K562 (cell line): ENCODE data around the gene NELFE. TPM values are rescaled to one million over a fixed set of nuclear protein-coding genes. Genes with fewer than 3 reads are reported as not detected.

Source experiments
- BDP1 ChIP-seq: IDR thresholded peaks from 3 replicates; pipeline ENCODE4 v1.6.1; 2011; ENCODE audit not compliant: insufficient read length, insufficient read depth
- BRCA1 ChIP-seq, 2 experiments: fragments of 450-650 bp in 1 of 2; sonication (generic) in 1 of 2; formaldehyde crosslinking in 1 of 2; IDR thresholded peaks; 2 replicates each; pipeline versions ENCODE4 v1.5.0 to v1.6.1; 2017 to 2020; ENCODE audit warnings: mild to moderate bottlenecking in 1 of 2, missing genetic modification reagents in 1 of 2
- CSDE1 ChIP-seq, 2 experiments: fragments of 450-650 bp; IDR thresholded peaks; 2 replicates each; pipeline ENCODE4 v1.6.1; 2016; ENCODE audit warnings: mild to moderate bottlenecking in 1 of 2
- CXXC5 ChIP-seq: fragments of 250-450 bp; sonication (Bioruptor Pico); IDR thresholded peaks from 2 replicates; pipeline ENCODE4 v1.8.0; 2022; ENCODE audit warnings: inconsistent platforms, mild to moderate bottlenecking, moderate library complexity
- DMBX1 ChIP-seq: fragments of 250-450 bp; sonication (Bioruptor Pico); IDR thresholded peaks from 2 replicates; pipeline ENCODE4 v1.8.0; 2022; ENCODE audit warnings: inconsistent platforms, mild to moderate bottlenecking, moderate library complexity, borderline replicate concordance
- E2F4 ChIP-seq: sonication (generic); formaldehyde crosslinking; IDR thresholded peaks from 2 replicates; pipeline ENCODE4 v1.8.0; 2022; ENCODE audit warnings: mild to moderate bottlenecking, low read depth, missing genetic modification reagents
- HNRNPL ChIP-seq: fragments of 200-400 bp; formaldehyde crosslinking; IDR thresholded peaks from 2 replicates; pipeline ENCODE4 v1.6.1; 2017; ENCODE audit warnings: low read depth, mild to moderate bottlenecking, low read length
- HOMEZ ChIP-seq: fragments of 250-450 bp; sonication (Bioruptor Pico); IDR thresholded peaks from 2 replicates; pipeline ENCODE4 v1.4.0; 2020; ENCODE audit warnings: mild to moderate bottlenecking, moderate library complexity
- KDM4B ChIP-seq, 2 experiments: fragments of 450-650 bp in 1 of 2; sonication (generic) in 1 of 2; IDR thresholded peaks; 2 replicates each; pipeline ENCODE4 v1.6.1; 2016 to 2017; ENCODE audit warnings: borderline replicate concordance in 2 of 2, antibody characterized with exemption in 1 of 2, low read depth in 1 of 2, mild to moderate bottlenecking in 1 of 2
- KHSRP ChIP-seq: fragments of 450-650 bp; IDR thresholded peaks from 2 replicates; pipeline ENCODE4 v1.6.1; 2017
- LARP7 ChIP-seq: fragments of 450-650 bp; IDR thresholded peaks from 2 replicates; pipeline ENCODE4 v1.6.1; 2016
- NRF1 ChIP-seq, 2 experiments: fragments of 450-650 bp; IDR thresholded peaks in 1 of 2; conservative IDR thresholded peaks in 1 of 2; 2 replicates each; pipeline ENCODE4 v1.6.1; 2014; ENCODE audit warnings: mild to moderate bottlenecking in 2 of 2
- NUFIP1 ChIP-seq: fragments of 450-650 bp; IDR thresholded peaks from 2 replicates; pipeline ENCODE4 v1.6.1; 2018; ENCODE audit not compliant: partially characterized antibody
- POLR3A ChIP-seq: IDR thresholded peaks from 2 replicates; pipeline ENCODE4 v1.6.1; 2011; ENCODE audit warnings: borderline replicate concordance, mild to moderate bottlenecking, moderate library complexity; ENCODE audit not compliant: insufficient read length, insufficient read depth; ENCODE audit errors: extremely low read depth
- RBFOX2 ChIP-seq: fragments of 200-400 bp; formaldehyde crosslinking; IDR thresholded peaks from 2 replicates; pipeline ENCODE4 v1.6.1; 2017; ENCODE audit warnings: low read depth, mild to moderate bottlenecking, low read length, moderate library complexity
- RHOXF2B ChIP-seq: fragments of 250-450 bp; sonication (Bioruptor Pico); conservative IDR thresholded peaks from 2 replicates; pipeline ENCODE4 v1.5.1; 2021
- SMAD3 ChIP-seq: fragments of 450-650 bp; formaldehyde crosslinking; conservative IDR thresholded peaks from 2 replicates; pipeline ENCODE4 v1.4.0; 2020; ENCODE audit warnings: mild to moderate bottlenecking
- SRSF1 ChIP-seq: fragments of 200-400 bp; formaldehyde crosslinking; IDR thresholded peaks from 2 replicates; pipeline ENCODE4 v1.6.1; 2017; ENCODE audit warnings: mild to moderate bottlenecking, low read depth, low read length, moderate library complexity
- TOE1 ChIP-seq, 2 experiments: fragments of 450-650 bp in 1 of 2; sonication (generic) in 1 of 2; formaldehyde crosslinking in 1 of 2; IDR thresholded peaks; 2 replicates each; pipeline versions ENCODE4 v1.7.1 to v1.8.0; 2016 to 2022; ENCODE audit warnings: borderline replicate concordance in 2 of 2, mild to moderate bottlenecking in 2 of 2, antibody characterized with exemption in 1 of 2, inconsistent platforms in 1 of 2, low read depth in 1 of 2, missing genetic modification reagents in 1 of 2, moderate library complexity in 1 of 2
- U2AF1 ChIP-seq: fragments of 200-400 bp; formaldehyde crosslinking; optimal IDR thresholded peaks from 2 replicates; pipeline ENCODE3; 2017; ENCODE audit warnings: mild to moderate bottlenecking, low read depth, low read length, moderate library complexity
- ZBED1 ChIP-seq: IDR thresholded peaks from 2 replicates; pipeline ENCODE4 v1.6.1; 2014
- ZNF24 ChIP-seq: fragments of 450-650 bp; IDR thresholded peaks from 2 replicates; pipeline ENCODE4 v1.6.1; 2016
- ZNF507 ChIP-seq: conservative IDR thresholded peaks from 2 replicates; pipeline ENCODE4 v1.6.1; 2017; ENCODE audit warnings: missing genetic modification characterization, missing compliant biosample characterization
- ZNF778 ChIP-seq: fragments of 450-650 bp; formaldehyde crosslinking; IDR thresholded peaks from 2 replicates; pipeline ENCODE4 v1.4.0; 2020; ENCODE audit warnings: mild to moderate bottlenecking, moderate library complexity
- polyA plus RNA-seq, 8 experiments: library from polyadenylated mRNA; depleted of rRNA in 4 of 8; stranded (reverse) in 5 of 8; unstranded in 3 of 8; fragments of >200 nt; fragmentation: Nextera tagmentation in 2 of 8; fragmentation: Illumina TruSeq in 1 of 8; extraction: Ambion mirVana in 2 of 8; extraction: Trizol in 1 of 8; gene quantifications; 2 replicates each; pipeline versions ENCODE4 v1.2.1 to v1.2.3, GENCODE V29; 2011 to 2014; ENCODE audit warnings: inconsistent platforms in 1 of 8, missing spikeins in 1 of 8
- total RNA-seq, 7 experiments: library from RNA; depleted of rRNA in 6 of 7; stranded (reverse); fragments of >200 nt in 6 of 7; fragmentation: Illumina TruSeq in 2 of 7; extraction: Trizol in 2 of 7; gene quantifications; 2 replicates each; pipeline versions ENCODE4 v1.2.1 to v1.2.3, GENCODE V29; 2011 to 2021; ENCODE audit warnings: low replicate concordance in 1 of 7
- TF ChIP-seq, protein P1 (sequence below): sonication (generic); formaldehyde crosslinking; IDR thresholded peaks from 2 replicates; pipeline ENCODE4 v1.8.1; 2022; ENCODE audit warnings: missing genetic modification reagents

Gene NELFE
- total and polyA plus RNA-seq, 9 of the 15 experiments (the other 6 are each of a cell fraction or from before 2014, with no cell fraction given): 15.2 to 157 (median 91.5) TPM

GRCh38 chr6:31958741-31959739, at the start of gene NELFE, which contains the start of gene SKIC2 (continued):
- TF ChIP-seq BDP1 (no peak), RHOXF2B (CRISPR knock-in tag) (peak; percentile 65; the same call in 1 of the 2 replicates), HNRNPL (no peak), BRCA1 (IDR thresholded peaks at IDR 0.05) (no peak), BRCA1 (CRISPR knock-in tag; IDR thresholded peaks at IDR 0.05) (no peak), U2AF1 (no peak), HOMEZ (CRISPR knock-in tag) (peak; percentile 90), SRSF1 (no peak), TOE1 (IDR thresholded peaks at IDR 0.05; ENCODE audit: borderline replicate concordance) (peak; percentile 83; the same call in 1 of the 2 replicates), TOE1 (CRISPR knock-in tag; IDR thresholded peaks at IDR 0.05; ENCODE audit: borderline replicate concordance, low read depth) (no peak), DMBX1 (CRISPR knock-in tag) (peak; percentile 95), NUFIP1 (peak; percentile 61), KDM4B (IDR thresholded peaks at IDR 0.05; ENCODE audit: borderline replicate concordance in 2 of 2, low read depth in 1 of 2) (peak in 1 of 2 experiments; percentile 94; a peak in 1 of 4 replicates), CXXC5 (CRISPR knock-in tag) (peak; percentile 100), ZNF24 (no peak), E2F4 (CRISPR knock-in tag) (no peak), POLR3A (no peak), CSDE1 (IDR thresholded peaks at IDR 0.05) (peak in 1 of 2 experiments; percentile 91; a peak in 2 of 4 replicates), RBFOX2 (peak; percentile 86), NRF1 (conservative IDR thresholded peaks at IDR 0.05 in 1 of 2, IDR thresholded peaks at IDR 0.05 in 1 of 2) (peak; percentile 80 to 82), KHSRP (peak; percentile 91), ZNF778 (CRISPR knock-in tag) (no peak), LARP7 (peak; percentile 86), SMAD3 (CRISPR knock-in tag) (peak; percentile 95), ZBED1 (no peak), ZNF507 (no peak)
- TF ChIP-seq, protein P1, sequence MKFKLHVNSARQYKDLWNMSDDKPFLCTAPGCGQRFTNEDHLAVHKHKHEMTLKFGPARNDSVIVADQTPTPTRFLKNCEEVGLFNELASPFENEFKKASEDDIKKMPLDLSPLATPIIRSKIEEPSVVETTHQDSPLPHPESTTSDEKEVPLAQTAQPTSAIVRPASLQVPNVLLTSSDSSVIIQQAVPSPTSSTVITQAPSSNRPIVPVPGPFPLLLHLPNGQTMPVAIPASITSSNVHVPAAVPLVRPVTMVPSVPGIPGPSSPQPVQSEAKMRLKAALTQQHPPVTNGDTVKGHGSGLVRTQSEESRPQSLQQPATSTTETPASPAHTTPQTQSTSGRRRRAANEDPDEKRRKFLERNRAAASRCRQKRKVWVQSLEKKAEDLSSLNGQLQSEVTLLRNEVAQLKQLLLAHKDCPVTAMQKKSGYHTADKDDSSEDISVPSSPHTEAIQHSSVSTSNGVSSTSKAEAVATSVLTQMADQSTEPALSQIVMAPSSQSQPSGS (CRISPR knock-in tag): no peak
